ENCODE results near the gene RARG.

RARG gene

GRCh38 chr12:53222806-53223261, 9.2 kb downstream of the RARG start:
- no peak for DNase-seq (ENCODE audit: extremely low spot score)
- POLR2A ChIA-PET = no interaction called here
- TF ChIP-seq CTCF (IDR thresholded peaks at IDR 0.05; ENCODE audit: control extremely low read depth, extremely low read depth, low read depth, missing control alignments) = no peak
- CTCF ChIA-PET = interaction anchor here (1.0 to 1.6 kb wide), 2 partner anchors 9 to 28 kb away, joined by 3 to 5 read pairs; no protein-coding TSS in a partner anchor

GRCh38 chr12:53222170-53222721, 9.8 kb downstream of the RARG start:
- DNase-seq (ENCODE audit: extremely low spot score) = no peak
- no peak for TF ChIP-seq CTCF (IDR thresholded peaks at IDR 0.05; ENCODE audit: control extremely low read depth, extremely low read depth, low read depth, missing control alignments)
- CTCF ChIA-PET = interaction anchor here (1.6 to 17.4 kb wide), 2 partner anchors 9 to 102 kb away, joined by 5 to 206 read pairs; partner anchors contain the start of gene AAAS
- POLR2A ChIA-PET = no interaction called here

- CTCF ChIA-PET = interaction anchor here (0.7 to 17.4 kb wide), 7 partner anchors 11 to 102 kb away, joined by 3 to 206 read pairs (median 5); partner anchors contain the start of genes AAAS, ESPL1 and MYG1
- POLR2A ChIA-PET = interaction anchor here (1.7 kb wide), 1 partner anchor 46 kb away, joined by 3 read pairs; no protein-coding TSS in a partner anchor
- TF ChIP-seq CTCF (IDR thresholded peaks at IDR 0.05; ENCODE audit: control extremely low read depth, extremely low read depth, low read depth, missing control alignments) = peak; percentile 30
- peak; percentile 78 for DNase-seq (ENCODE audit: extremely low spot score)
Observed at GRCh38 chr12:53221203-53222080, 10.6 kb downstream of the RARG start.

- ChIA-PET POLR2A (interaction anchor here (0.6 to 1.8 kb wide), 8 partner anchors 38 to 100 kb away, joined by 3 to 5 read pairs (median 4); partner anchors contain the start of genes CSAD, MYG1, PFDN5 and ZNF740), CTCF (interaction anchor here (0.7 to 17.4 kb wide), 11 partner anchors 9 to 131 kb away, joined by 3 to 206 read pairs (median 4); partner anchors contain the start of genes AAAS, ESPL1 and MYG1)
- TF ChIP-seq CTCF (IDR thresholded peaks at IDR 0.05; ENCODE audit: control extremely low read depth, extremely low read depth, low read depth, missing control alignments) = no peak
- peak; percentile 94 for DNase-seq (ENCODE audit: extremely low spot score)
Observed at GRCh38 chr12:53220694-53221202, 11.3 kb downstream of the RARG start.

- no peak for TF ChIP-seq CTCF (IDR thresholded peaks at IDR 0.05; ENCODE audit: control extremely low read depth, extremely low read depth, low read depth, missing control alignments)
- DNase-seq (ENCODE audit: extremely low spot score) = peak; percentile 87
- CTCF ChIA-PET = interaction anchor here (0.9 to 17.4 kb wide), 17 partner anchors 10 to 154 kb away, joined by 3 to 206 read pairs (median 4); partner anchors contain the start of genes AAAS, ESPL1 and MYG1
- POLR2A ChIA-PET = interaction anchor here (0.5 to 1.8 kb wide), 10 partner anchors 25 to 237 kb away, joined by 3 to 5 read pairs (median 4); partner anchors contain the start of genes CSAD, MYG1, PFDN5 and ZNF740
Observed at GRCh38 chr12:53219956-53220693, 11.9 kb downstream of the RARG start.

Measured in GM10248 (cell line).